Measurements from ENCODE around the gene SLC6A7.

DNA sequence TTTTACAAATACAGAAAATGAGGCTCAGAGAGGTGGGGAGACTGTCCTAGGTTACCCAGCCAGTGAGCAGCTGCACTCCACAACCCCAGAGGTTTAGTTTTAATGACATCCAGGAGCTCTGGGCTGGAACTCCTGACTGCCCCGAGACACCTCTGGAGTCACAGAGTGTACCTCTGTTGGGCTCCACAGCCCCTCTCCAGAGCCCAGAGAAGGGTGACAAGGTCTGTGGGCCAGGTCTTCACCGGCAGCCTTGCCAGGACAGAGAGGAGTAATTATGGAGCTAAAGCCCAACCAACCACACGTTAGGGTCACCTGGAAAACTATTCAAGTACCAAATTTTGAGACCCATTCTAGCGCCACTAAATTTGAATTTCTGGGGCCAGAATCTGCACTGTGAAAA is 12.1 kb upstream of the SLC6A7 start:
- TF ChIP-seq, protein P1, sequence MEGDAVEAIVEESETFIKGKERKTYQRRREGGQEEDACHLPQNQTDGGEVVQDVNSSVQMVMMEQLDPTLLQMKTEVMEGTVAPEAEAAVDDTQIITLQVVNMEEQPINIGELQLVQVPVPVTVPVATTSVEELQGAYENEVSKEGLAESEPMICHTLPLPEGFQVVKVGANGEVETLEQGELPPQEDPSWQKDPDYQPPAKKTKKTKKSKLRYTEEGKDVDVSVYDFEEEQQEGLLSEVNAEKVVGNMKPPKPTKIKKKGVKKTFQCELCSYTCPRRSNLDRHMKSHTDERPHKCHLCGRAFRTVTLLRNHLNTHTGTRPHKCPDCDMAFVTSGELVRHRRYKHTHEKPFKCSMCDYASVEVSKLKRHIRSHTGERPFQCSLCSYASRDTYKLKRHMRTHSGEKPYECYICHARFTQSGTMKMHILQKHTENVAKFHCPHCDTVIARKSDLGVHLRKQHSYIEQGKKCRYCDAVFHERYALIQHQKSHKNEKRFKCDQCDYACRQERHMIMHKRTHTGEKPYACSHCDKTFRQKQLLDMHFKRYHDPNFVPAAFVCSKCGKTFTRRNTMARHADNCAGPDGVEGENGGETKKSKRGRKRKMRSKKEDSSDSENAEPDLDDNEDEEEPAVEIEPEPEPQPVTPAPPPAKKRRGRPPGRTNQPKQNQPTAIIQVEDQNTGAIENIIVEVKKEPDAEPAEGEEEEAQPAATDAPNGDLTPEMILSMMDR (IDR thresholded peaks at IDR 0.05) = no peak
- TF ChIP-seq ZFX (IDR thresholded peaks at IDR 0.05; ENCODE audit: borderline replicate concordance) = no peak

Measured in 22Rv1 (cell line).